SKM-1 treated with dmso at 0.1 percent for 144 hours (cell line): ENCODE measurements around the gene GPR4.
A peak's percentile ranks its signal among the peaks of the same experiment; 100 is the strongest.
"Not testable (repeated sequence)": the region's sequence is repeated elsewhere in the genome, so short reads cannot be mapped to it uniquely, and the experiment has no call there.

Experiments used
- DNase-seq: peaks from one replicate; lab custom pipeline; 2025; ENCODE audit not compliant: unreplicated experiment; lab: John Stamatoyannopoulos, UW

The GPR4 gene

DNA sequence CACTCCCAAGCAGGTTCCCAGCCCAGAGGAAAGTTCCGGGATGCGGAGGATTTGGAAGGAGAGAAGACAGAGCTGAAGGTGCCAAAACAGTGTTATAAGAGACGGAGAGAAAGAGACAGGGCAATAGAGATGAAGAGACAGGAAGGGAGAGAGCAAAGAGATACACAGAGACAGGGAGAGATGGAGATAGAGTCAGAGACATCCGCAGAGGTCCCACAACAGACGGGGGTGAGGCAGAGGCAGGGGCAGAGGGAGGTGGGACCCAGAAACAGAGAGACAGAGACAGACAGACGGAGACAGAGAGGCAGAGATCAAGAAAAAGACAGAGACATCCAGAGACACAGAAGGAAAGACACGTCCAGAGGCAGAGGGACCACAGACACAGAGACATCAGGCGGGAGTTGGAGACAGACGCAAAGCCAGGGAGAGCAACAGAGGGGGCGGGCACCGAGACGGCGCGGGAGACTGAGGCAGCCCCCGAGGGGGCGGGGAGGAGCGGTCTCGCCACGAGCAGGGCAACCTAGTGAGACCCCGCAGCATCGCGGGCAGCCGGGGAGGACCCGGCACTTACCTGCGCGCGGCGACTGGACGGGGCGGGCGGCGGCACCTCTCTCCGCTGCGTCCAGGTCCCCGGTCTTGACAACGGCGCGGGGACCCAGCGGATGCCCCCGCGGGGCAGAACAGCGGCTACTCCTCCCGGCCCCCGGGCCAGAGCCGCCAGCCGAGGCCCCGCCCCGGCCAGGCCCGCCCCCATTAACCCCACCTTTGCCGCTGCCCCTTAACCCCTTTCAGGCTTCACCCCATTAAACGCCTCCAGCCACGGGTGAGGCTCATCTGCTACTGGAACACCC, at the start of gene GPR4:
GPR4 (minus strand) TSS at position 689 of the 851 bp plus-strand sequence. CDS start 10,346 bp downstream, outside the sequence.
- no peak for DNase-seq

DNA sequence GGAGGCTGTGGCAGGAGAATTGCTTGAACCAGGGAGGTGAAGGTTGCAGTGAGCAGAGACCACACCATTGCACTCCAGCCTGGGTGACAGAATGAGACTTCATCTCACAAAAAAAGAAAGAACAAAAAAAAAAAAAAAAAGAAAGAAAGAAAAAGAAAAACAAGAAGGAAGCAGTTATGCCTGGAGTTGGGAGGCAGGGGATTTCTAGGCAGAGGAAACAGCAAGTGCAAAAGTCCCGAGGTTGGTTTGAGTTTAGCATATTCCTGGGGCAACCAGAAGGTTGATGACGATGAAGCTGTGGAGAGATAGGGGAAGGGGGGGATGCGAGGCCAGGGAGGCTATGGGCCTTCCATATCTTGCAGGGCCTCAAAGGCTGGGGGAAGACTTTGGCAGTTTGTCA, 48.7 kb upstream of the GPR4 start:
- no peak for DNase-seq

DNA sequence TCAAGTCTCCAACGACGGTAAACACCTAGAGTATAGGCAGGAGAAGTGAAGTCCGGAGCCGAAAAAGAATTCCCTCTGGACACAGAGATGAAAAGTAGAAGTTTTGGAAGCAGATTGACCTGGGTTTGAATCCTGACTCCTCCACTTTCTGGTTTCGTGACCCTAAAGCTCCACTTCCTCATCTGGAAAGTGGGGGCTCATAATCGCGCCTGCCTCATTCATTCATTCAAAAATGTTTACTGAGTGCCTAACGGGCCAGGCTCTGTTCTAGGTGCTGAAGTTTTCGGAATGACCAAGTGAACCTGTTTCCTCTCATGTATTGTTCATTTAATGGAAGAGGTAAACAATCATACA, 44.3 kb upstream of the GPR4 start:
- no peak for DNase-seq

GRCh38 chr19:45645631-45646344, 43.8 kb upstream of the GPR4 start:
- DNase-seq = peak; percentile 50

GRCh38 chr19:45645068-45645630, 43.1 kb upstream of the GPR4 start:
- DNase-seq = no peak

DNA sequence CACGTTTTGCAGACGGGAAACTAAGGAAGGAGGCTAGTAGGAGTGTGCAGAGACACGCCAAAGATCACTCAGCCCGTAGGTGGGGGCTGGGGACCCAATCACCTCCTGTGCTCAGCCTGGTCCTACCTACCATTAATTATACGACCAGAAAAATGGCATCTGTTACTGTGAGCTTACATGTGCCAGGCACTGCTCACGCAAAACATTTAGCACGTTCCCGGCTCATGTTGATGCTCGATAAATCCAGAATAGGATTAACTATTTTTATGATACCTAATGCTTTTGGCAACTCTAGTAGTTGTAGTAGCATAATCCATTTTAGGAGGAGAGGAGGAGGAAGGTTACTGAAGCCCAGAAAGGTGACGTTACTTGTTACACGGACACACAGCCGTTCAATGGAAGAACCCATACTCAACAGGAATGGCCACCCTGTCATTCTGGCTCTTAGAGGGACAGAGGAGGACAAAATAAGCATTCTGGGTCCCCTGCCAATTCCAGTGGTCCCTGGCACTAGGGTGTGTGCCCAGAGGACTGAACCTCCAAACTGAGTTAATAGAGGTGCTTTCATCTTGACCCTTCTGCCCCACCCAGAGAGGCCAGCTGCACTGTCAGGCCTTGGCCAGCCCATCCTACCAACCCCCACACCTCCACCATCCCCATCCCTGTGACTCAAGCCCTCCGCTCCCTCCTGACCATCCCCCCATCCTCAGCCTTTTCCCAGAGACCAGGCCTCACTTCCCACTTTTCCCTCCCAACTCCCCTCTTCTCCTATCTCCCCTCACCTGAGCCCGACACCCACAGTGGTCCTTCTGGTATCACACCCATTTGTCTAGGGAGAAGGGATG, 42.1 kb upstream of the GPR4 start:
- no peak for DNase-seq

GRCh38 chr19:45643024-45643926, 41.3 kb upstream of the GPR4 start:
- peak; percentile 57 for DNase-seq

DNA sequence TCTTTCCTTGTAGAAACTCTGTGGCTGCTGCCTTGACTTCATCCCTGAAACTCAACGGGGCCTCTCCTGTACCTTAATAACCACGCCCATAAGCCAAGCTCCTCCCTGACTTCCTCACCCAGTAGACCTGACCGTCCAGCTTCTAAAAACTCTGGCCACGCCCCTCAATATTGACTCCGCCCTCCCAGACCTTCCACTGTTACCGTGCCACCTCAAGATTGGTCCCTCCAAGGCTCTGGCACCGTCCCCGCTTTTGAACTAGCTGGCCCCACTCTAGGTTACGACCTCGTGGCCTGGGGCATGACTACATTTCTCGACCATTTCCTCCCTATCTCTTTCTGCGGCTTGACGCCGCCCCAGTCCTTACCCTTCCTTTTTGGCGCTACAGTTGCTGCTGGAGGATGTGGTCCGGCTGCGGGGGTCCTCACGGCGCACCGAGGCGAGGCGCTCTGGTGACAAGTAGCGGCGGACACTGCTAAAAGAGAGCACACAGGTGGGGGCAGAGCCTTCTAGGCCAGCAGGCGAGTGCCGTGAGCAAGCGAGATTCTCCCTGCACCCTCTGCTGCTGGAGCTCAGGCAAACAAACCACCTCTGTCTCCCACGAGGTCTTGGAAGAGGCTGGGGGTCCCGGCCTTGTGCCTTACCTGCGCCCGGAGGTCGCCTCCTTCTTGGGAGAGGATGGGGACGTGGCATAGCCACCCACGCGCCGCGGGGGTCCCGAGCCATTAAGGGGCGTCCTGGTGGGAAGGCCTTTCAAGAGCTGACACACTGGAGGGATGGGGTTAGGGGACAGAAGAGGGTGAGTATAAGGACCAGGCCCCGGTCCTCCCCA, 39.5 kb upstream of the GPR4 start:
- DNase-seq = peak; percentile 81

DNA sequence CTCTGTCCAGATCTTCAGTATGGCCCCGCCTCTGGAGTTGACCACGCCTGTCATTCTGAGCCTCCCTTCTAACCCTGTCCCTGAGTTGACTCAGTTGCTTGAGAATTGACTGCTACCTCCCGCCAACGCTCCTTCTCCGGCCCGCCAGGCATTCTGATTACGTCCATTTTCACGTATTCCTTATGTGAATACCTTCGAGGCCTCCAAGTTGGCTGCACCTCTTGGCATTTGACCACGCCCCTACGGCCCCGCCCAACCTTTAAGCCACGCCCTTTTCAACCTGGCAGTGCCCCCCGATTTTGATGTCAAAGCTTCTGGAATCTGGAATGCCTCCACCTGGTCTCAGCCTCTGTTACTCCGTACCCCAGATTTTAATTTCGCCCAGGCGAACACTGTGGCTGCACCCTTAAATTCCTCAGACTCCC, 38.8 kb upstream of the GPR4 start:
- no peak for DNase-seq

- no peak for DNase-seq
Measured at GRCh38 chr19:45638930-45639729, 37.1 kb upstream of the GPR4 start, which contains the start of gene EML2. EML2 (minus strand) TSS chr19:45639397; CDS start chr19:45639376, 21 bp downstream.

- DNase-seq = no peak
Measured at GRCh38 chr19:45637890-45638667, 36.1 kb upstream of the GPR4 start.

- no peak for DNase-seq
Measured at GRCh38 chr19:45636902-45637301, 34.9 kb upstream of the GPR4 start.

DNA sequence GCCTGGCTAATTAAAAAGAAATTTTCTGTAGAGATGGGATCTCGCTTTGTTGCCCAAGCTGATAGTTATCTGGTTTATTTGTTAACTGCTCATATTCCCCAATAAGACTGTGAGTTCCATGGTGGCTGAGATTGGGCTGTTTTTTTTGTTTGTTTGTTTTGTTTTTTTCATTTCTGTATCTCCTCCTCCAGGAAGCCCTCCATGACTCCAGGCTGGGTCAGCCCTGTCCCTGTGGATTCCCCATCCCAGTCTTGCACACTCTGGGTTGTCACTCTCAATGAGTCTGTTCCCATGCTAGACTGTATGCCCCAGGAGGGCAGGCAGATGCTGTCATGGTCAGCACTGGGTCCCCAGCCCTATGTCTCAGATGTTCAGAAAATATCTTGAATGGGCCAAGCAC, 34.3 kb upstream of the GPR4 start:
- no peak for DNase-seq

DNA sequence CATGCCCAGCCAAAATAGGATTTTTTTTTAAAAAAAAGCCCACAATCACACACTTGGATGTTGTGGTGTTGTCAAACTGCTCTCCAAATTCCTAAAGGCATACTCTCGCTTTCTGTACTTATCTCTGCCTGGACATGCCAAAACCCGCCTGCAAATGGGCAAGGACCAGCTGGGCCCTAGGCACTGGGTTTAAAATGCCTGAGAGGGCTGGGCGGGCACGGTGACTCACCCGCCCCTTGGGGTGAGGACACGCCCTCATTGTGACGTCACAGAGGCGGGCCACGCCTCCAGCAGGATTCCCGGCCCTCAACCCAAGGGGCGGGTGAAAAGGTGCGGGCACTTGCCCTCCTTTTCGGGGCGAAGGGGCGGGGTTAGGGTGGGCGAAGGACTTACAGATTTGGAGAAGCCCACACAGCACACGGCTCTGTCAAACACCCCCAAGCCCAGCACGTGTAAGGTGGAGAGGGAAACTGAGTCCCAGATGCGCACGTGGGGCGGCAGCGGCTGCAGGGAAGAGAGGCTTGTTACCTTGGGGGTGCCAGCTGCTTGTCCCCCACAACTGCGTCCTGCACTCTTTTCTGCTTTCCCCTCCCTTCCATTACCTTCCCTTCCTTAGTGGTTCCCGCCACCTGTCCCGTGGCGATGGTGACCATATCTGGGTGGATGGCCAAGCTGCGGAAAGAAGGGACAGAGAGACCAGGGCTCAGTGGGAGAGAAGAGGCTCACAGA, 30.6 kb upstream of the GPR4 start:
- DNase-seq = no peak

DNA sequence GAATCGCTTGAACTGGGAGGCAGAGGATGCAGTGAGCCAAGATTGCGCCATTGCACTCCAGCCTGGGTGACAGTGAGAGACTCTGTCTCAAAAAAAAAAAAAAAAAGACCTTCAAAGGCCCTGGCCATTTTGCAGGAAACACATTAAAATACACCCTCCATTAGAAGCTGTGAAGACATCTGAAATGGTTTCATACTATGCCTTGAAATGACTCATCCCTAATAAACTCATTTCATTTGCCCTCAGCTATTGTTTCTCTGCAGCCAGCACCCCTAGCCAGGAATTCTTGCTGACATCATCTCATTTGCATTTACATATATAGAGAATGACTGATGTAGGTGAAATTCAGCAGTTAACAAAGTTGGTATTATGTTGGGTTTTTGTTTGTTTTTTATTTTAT, 28.5 kb upstream of the GPR4 start:
- no peak for DNase-seq

- DNase-seq = no peak
Measured at GRCh38 chr19:45629704-45630103, 27.7 kb upstream of the GPR4 start.

GRCh38 chr19:45628219-45628618, 26.2 kb upstream of the GPR4 start:
- DNase-seq = not testable (repeated sequence)
